ENCODE results near the gene KHK. TPM values are rescaled to one million over a fixed set of nuclear protein-coding genes. Genes with fewer than 3 reads are reported as not detected.

KHK gene
- total and polyA plus RNA-seq, 7 donors: 1.6 to 12.7 (median 3.9) TPM

DNA sequence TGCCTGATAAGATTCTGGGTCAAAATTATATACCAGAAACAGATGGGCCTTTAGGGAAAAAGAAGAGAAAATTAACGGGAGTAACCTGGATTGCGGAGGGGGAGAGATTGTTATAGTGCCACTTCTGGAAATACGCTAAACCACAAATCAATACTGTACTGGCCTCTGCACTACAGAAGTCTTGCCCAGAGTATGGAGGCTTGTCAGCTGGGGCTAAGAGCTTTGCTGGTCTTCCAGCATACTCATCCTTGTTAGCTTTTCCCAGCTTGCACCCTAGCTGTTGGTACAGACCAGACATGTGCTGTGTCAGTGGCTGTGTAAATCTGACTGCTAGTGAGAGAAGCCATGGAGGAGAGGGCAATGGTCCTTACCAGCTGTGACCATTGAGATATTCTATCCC lies 26.2 kb upstream of the KHK start:
- no peaks in the 10 kb centered on the region for H3K27me3 ChIP-seq
- no peaks in the 10 kb centered on the region for H3K9me3 ChIP-seq
- H3K4me1 ChIP-seq: peaks cover 0 to 9% (median 2%) of the 10 kb centered on the region in 4 donors
- intact Hi-C loops (cut with DNase I): no loop called here
- TF ChIP-seq, protein P1, sequence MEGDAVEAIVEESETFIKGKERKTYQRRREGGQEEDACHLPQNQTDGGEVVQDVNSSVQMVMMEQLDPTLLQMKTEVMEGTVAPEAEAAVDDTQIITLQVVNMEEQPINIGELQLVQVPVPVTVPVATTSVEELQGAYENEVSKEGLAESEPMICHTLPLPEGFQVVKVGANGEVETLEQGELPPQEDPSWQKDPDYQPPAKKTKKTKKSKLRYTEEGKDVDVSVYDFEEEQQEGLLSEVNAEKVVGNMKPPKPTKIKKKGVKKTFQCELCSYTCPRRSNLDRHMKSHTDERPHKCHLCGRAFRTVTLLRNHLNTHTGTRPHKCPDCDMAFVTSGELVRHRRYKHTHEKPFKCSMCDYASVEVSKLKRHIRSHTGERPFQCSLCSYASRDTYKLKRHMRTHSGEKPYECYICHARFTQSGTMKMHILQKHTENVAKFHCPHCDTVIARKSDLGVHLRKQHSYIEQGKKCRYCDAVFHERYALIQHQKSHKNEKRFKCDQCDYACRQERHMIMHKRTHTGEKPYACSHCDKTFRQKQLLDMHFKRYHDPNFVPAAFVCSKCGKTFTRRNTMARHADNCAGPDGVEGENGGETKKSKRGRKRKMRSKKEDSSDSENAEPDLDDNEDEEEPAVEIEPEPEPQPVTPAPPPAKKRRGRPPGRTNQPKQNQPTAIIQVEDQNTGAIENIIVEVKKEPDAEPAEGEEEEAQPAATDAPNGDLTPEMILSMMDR (IDR thresholded peaks at IDR 0.05): no peak
- TF ChIP-seq POLR2A (IDR thresholded peaks at IDR 0.05) (no peak), EP300 (IDR thresholded peaks at IDR 0.05) (no peak), POLR2AphosphoS5 (IDR thresholded peaks at IDR 0.05) (no peak)
- peak; percentile 35 for DNase-seq
- H3K36me3 ChIP-seq: peaks cover 6 to 69% (median 14%) of the 10 kb centered on the region in 4 donors
- 95 to 98% methylated on average over 3 of the region's 3 CpGs for WGBS, 2 donors
- no peak overlapping the region for H3K27ac ChIP-seq
- H3K4me3 ChIP-seq: no peak overlapping the region

DNA sequence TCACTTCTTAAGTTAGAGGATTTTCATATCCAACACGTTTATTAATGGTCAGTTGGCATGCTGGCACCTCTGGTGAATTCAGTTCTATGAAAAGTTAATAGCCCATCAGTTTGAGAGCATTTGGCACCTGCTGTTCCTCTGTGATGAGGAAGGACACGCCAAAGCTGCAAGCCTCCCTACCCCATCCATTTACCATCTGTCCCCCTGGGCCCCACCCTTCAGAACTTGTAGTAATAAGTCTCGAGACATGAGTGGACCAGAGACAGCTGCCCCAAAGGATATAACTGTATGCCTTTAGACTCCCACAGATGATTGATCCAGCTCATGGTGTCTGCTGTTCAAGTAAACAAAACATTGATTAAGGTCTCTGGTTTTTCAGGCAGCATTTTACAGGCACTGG lies 21.4 kb upstream of the KHK start:
- H3K9me3 ChIP-seq: no peaks in the 10 kb centered on the region
- intact Hi-C loops (cut with DNase I): no loop called here
- TF ChIP-seq, protein P1 (IDR thresholded peaks at IDR 0.05): no peak
- no peak for TF ChIP-seq EP300 (IDR thresholded peaks at IDR 0.05)
- H3K27me3 ChIP-seq: no peaks in the 10 kb centered on the region
- DNase-seq: no peak
- peaks cover 0 to 34% (median 23%) of the 10 kb centered on the region in 4 donors for H3K4me1 ChIP-seq
- H3K36me3 ChIP-seq: peaks cover 0 to 52% (median 5%) of the 10 kb centered on the region in 4 donors
- no peak overlapping the region for H3K27ac ChIP-seq
- WGBS, 2 donors: 54 to 81% methylated on average over 3 of the region's 3 CpGs
- H3K4me3 ChIP-seq: no peak overlapping the region

DNA sequence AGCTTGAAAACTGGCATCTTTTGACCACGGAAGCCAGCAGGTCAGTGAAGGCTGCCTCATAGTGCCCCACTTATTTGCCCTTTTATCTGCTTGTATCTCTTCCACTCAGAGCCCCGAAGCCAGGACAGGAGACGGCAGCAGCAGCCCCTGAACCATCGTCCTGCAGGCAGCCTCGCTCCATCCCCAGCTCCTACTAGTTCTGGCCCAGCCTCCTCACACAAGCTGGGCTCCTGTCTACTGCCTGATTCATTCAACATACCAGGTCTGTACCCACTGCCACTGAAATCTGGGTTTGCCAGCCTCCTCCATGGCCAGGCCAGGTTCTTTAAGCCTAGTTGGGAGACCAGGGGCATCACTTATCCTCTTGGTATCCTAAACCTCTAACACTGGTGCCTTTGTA lies 19.2 kb upstream of the KHK start:
- TF ChIP-seq POLR2AphosphoS5 (IDR thresholded peaks at IDR 0.05): no peak
- TF ChIP-seq EP300 (IDR thresholded peaks at IDR 0.05): no peak
- no peak for TF ChIP-seq POLR2A (IDR thresholded peaks at IDR 0.05)
- TF ChIP-seq, protein P1 (IDR thresholded peaks at IDR 0.05): no peak
- Histone ChIP-seq H3K4me3 (no peak overlapping the region), H3K27me3 (no peaks in the 10 kb centered on the region), H3K36me3 (peaks cover 0 to 43% (median 5%) of the 10 kb centered on the region in 4 donors), H3K4me1 (peaks cover 0 to 42% (median 33%) of the 10 kb centered on the region in 4 donors), H3K27ac (no peak overlapping the region), H3K9me3 (no peaks in the 10 kb centered on the region)
- DNase-seq: peak; percentile 46
- 91 to 93% methylated on average over 5 of the region's 5 CpGs for WGBS, 2 donors
- intact Hi-C loops (cut with DNase I): no loop called here

DNA sequence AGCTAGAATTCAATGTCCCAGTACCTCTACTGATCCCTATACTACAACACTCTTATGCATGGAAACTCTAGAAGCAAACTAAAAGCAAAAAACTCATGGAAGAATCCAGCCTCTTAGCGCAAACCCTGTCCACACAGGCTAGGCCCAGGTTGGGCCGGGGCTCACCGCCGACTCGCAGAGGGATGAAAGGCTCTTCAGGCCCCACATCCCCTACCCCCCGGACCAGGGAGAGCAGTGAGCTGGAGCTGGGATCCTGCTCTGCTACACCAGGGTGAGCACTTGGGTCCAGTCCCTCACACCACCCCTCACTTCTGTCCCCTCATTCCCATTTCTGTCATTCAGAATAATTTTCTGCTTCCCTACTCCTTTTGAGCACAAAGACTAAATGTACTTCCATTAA lies 17.1 kb upstream of the KHK start:
- H3K27ac ChIP-seq: peak overlapping the region in 3 of 4 donors; percentile 94 to 98 (median 97)
- H3K27me3 ChIP-seq: no peaks in the 10 kb centered on the region
- peak; percentile 48 for DNase-seq
- TF ChIP-seq, protein P1 (IDR thresholded peaks at IDR 0.05): no peak
- TF ChIP-seq POLR2A (IDR thresholded peaks at IDR 0.05): no peak
- no peak for TF ChIP-seq EP300 (IDR thresholded peaks at IDR 0.05)
- TF ChIP-seq POLR2AphosphoS5 (IDR thresholded peaks at IDR 0.05): no peak
- WGBS, 2 donors: 95 to 96% methylated on average over 6 of the region's 6 CpGs
- H3K4me1 ChIP-seq: peaks cover 0 to 54% (median 50%) of the 10 kb centered on the region in 4 donors
- peaks cover 0 to 37% (median 5%) of the 10 kb centered on the region in 4 donors for H3K36me3 ChIP-seq
- no peaks in the 10 kb centered on the region for H3K9me3 ChIP-seq
- H3K4me3 ChIP-seq: no peak overlapping the region
- intact Hi-C loops (cut with DNase I): no loop called here
